WTC11 (cell line): ENCODE results near the gene RGS7. TPM values are rescaled to one million over a fixed set of nuclear protein-coding genes. Genes with fewer than 3 reads are reported as not detected.
"Not testable (repeated sequence)": the region's sequence is repeated elsewhere in the genome, so short reads cannot be mapped to it uniquely, and the experiment has no call there.

ENCODE experiments used
- ATAC-seq: fragments of 200-7000 bp; cut with Tn5 transposase; 2 replicates; pipeline ENCODE4 v1.10.0; 2021; ENCODE audit warnings: mild to moderate bottlenecking, moderate library complexity
- CTCF ChIA-PET: fragments of 300-600 bp; sonication (Branson Sonifier 250); formaldehyde crosslinking; loops from one replicate; lab custom pipeline; 2021; ENCODE audit warnings: antibody characterized with exemption; lab: Charles Lee
- POLR2A ChIA-PET: fragments of 350-600 bp; sonication (Branson Sonifier 250); formaldehyde crosslinking; loops from one replicate; lab custom pipeline; 2021; ENCODE audit warnings: antibody characterized with exemption; lab: Charles Lee
- DNase-seq: peaks from one replicate; pipeline ENCODE4 v3.0.0; 2021; ENCODE audit warnings: low spot score
- H3K27ac Mint-ChIP-seq: 2 replicates; pipeline ENCODE4 v1.8.0; 2021; ENCODE audit warnings: mixed read lengths
- H3K27me3 Mint-ChIP-seq: 2 replicates; pipeline ENCODE4 v1.8.0; 2021; ENCODE audit warnings: low read depth, mild to moderate bottlenecking, moderate library complexity, mixed read lengths
- H3K36me3 Mint-ChIP-seq: 2 replicates; pipeline ENCODE4 v1.8.0; 2021; ENCODE audit warnings: mixed read lengths
- H3K4me1 Mint-ChIP-seq: 2 replicates; pipeline ENCODE4 v1.8.0; 2022; ENCODE audit warnings: mixed read lengths
- H3K4me3 Mint-ChIP-seq: 2 replicates; pipeline ENCODE4 v1.8.0; 2021; ENCODE audit warnings: mild to moderate bottlenecking, moderate library complexity, mixed read lengths
- H3K9me3 Mint-ChIP-seq: 2 replicates; pipeline ENCODE4 v1.8.0; 2021; ENCODE audit warnings: mixed read lengths
- FOXJ3 ChIP-seq: sonication (generic); formaldehyde crosslinking; IDR thresholded peaks from 2 replicates; pipeline ENCODE4 v1.9.0; 2021; ENCODE audit warnings: missing genetic modification reagents, mild to moderate bottlenecking, borderline replicate concordance
- GRHL2 ChIP-seq: fragments of 250-450 bp; sonication (Bioruptor Pico); IDR thresholded peaks from 2 replicates; pipeline ENCODE4 v1.8.0; 2022; ENCODE audit warnings: mild to moderate bottlenecking, moderate library complexity; ENCODE audit not compliant: insufficient replicate concordance, severe bottlenecking
- HMGA2 ChIP-seq: fragments of 250-450 bp; sonication (Bioruptor Pico); IDR thresholded peaks from 2 replicates; pipeline ENCODE4 v1.4.0; 2021; ENCODE audit warnings: mild to moderate bottlenecking, moderate library complexity
- MXD4 ChIP-seq: fragments of 250-450 bp; sonication (Bioruptor Pico); IDR thresholded peaks from 2 replicates; pipeline ENCODE4 v1.8.0; 2021; ENCODE audit warnings: mild to moderate bottlenecking, moderate library complexity, borderline replicate concordance
- NFATC4 ChIP-seq: fragments of 250-450 bp; sonication (Bioruptor Pico); IDR thresholded peaks from 2 replicates; pipeline ENCODE4 v1.9.0; 2021; ENCODE audit warnings: mild to moderate bottlenecking
- NR2C2 ChIP-seq: sonication (generic); formaldehyde crosslinking; IDR thresholded peaks from 2 replicates; pipeline ENCODE4 v1.8.0; 2022; ENCODE audit warnings: mild to moderate bottlenecking, missing genetic modification reagents
- NR3C1 ChIP-seq: sonication (generic); formaldehyde crosslinking; conservative IDR thresholded peaks from 2 replicates; pipeline ENCODE4 v1.8.1; 2023; ENCODE audit warnings: low read depth, mild to moderate bottlenecking, missing genetic modification reagents
- OVOL2 ChIP-seq: fragments of 250-450 bp; sonication (Bioruptor Pico); IDR thresholded peaks from 2 replicates; pipeline ENCODE4 v1.9.0; 2021; ENCODE audit warnings: mild to moderate bottlenecking, borderline replicate concordance
- RORB ChIP-seq: fragments of 250-450 bp; sonication (Bioruptor Pico); IDR thresholded peaks from 2 replicates; pipeline ENCODE4 v1.9.0; 2021; ENCODE audit warnings: mild to moderate bottlenecking
- SMAD3 ChIP-seq: sonication (generic); formaldehyde crosslinking; IDR thresholded peaks from 2 replicates; pipeline ENCODE4 v1.8.0; 2022; ENCODE audit warnings: missing genetic modification reagents, mild to moderate bottlenecking, borderline replicate concordance
- SMAD4 ChIP-seq: sonication (generic); formaldehyde crosslinking; IDR thresholded peaks from 2 replicates; pipeline ENCODE4 v1.8.0; 2022; ENCODE audit warnings: mild to moderate bottlenecking, missing genetic modification reagents
- TEAD4 ChIP-seq: sonication (generic); formaldehyde crosslinking; IDR thresholded peaks from 2 replicates; pipeline ENCODE4 v1.8.0; 2022; ENCODE audit warnings: mild to moderate bottlenecking, missing genetic modification reagents
- ZNF121 ChIP-seq: sonication (generic); formaldehyde crosslinking; IDR thresholded peaks from 2 replicates; pipeline ENCODE4 v1.8.0; 2023; ENCODE audit warnings: missing genetic modification reagents
- ZNF232 ChIP-seq: sonication (generic); formaldehyde crosslinking; IDR thresholded peaks from 2 replicates; pipeline ENCODE4 v1.8.0; 2022; ENCODE audit warnings: mild to moderate bottlenecking, missing genetic modification reagents
- ZNF263 ChIP-seq: sonication (generic); formaldehyde crosslinking; IDR thresholded peaks from 2 replicates; pipeline ENCODE4 v1.8.1; 2022; ENCODE audit warnings: low read depth, mild to moderate bottlenecking, moderate library complexity, missing genetic modification reagents
- ZNF317 ChIP-seq: sonication (generic); formaldehyde crosslinking; IDR thresholded peaks from 2 replicates; pipeline ENCODE4 v1.8.1; 2023; ENCODE audit warnings: low read depth, mild to moderate bottlenecking, moderate library complexity, missing genetic modification reagents, borderline replicate concordance
- total RNA-seq: library from RNA; stranded (reverse); gene quantifications from 3 replicates; pipeline ENCODE4 v1.2.3, GENCODE V29; 2021
- TF ChIP-seq, protein P1 (sequence below): fragments of 250-450 bp; sonication (Bioruptor Pico); IDR thresholded peaks from 2 replicates; pipeline ENCODE4 v1.9.0; 2021; ENCODE audit warnings: mild to moderate bottlenecking
- TF ChIP-seq, protein P2 (sequence below): sonication (generic); formaldehyde crosslinking; IDR thresholded peaks from 2 replicates; pipeline ENCODE4 v1.8.1; 2022; ENCODE audit warnings: mild to moderate bottlenecking, moderate library complexity, missing genetic modification reagents
- TF ChIP-seq, protein P3 (sequence below): sonication (generic); formaldehyde crosslinking; IDR thresholded peaks from 2 replicates; pipeline ENCODE4 v1.8.1; 2023; ENCODE audit warnings: mild to moderate bottlenecking, moderate library complexity, missing genetic modification reagents
- TF ChIP-seq, protein P4 (sequence below): sonication (generic); formaldehyde crosslinking; IDR thresholded peaks from 2 replicates; pipeline ENCODE4 v1.8.1; 2023; ENCODE audit warnings: mild to moderate bottlenecking, missing genetic modification reagents
- TF ChIP-seq, protein P5 (sequence below): sonication (generic); formaldehyde crosslinking; IDR thresholded peaks from 2 replicates; pipeline ENCODE4 v1.8.1; 2022; ENCODE audit warnings: missing genetic modification reagents, borderline replicate concordance
- TF ChIP-seq, protein P6 (sequence below): sonication (generic); formaldehyde crosslinking; IDR thresholded peaks from 2 replicates; pipeline ENCODE4 v1.8.0; 2022; ENCODE audit warnings: mild to moderate bottlenecking, missing genetic modification reagents

Gene RGS7
- total RNA-seq, 1 experiment from 2014 or later = 1.2 TPM

DNA sequence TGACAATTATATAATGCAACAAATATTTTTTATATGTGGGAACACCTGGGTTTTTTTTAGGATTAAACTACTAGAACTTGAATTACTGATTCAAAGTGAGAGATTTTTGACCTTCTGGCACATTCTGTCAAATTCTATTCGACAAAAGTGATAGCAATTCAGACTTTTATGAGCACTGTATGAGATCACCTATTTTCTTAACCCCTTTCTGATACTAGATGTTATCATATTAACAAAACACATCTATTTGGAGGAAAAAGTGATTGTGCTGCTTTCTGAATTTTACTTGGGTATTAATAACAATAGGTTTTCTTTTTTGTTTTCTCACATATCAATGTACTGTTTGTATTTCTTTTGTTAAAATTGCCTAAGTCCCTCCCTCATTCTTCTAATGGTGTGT is 570.1 kb downstream of the RGS7 start (continued):
- TF ChIP-seq, protein P1, sequence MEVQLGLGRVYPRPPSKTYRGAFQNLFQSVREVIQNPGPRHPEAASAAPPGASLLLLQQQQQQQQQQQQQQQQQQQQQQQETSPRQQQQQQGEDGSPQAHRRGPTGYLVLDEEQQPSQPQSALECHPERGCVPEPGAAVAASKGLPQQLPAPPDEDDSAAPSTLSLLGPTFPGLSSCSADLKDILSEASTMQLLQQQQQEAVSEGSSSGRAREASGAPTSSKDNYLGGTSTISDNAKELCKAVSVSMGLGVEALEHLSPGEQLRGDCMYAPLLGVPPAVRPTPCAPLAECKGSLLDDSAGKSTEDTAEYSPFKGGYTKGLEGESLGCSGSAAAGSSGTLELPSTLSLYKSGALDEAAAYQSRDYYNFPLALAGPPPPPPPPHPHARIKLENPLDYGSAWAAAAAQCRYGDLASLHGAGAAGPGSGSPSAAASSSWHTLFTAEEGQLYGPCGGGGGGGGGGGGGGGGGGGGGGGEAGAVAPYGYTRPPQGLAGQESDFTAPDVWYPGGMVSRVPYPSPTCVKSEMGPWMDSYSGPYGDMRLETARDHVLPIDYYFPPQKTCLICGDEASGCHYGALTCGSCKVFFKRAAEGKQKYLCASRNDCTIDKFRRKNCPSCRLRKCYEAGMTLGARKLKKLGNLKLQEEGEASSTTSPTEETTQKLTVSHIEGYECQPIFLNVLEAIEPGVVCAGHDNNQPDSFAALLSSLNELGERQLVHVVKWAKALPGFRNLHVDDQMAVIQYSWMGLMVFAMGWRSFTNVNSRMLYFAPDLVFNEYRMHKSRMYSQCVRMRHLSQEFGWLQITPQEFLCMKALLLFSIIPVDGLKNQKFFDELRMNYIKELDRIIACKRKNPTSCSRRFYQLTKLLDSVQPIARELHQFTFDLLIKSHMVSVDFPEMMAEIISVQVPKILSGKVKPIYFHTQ = no peak
- no peak for TF ChIP-seq ZNF121 (CRISPR knock-in tag)
- no peak for TF ChIP-seq FOXJ3 (CRISPR knock-in tag)
- TF ChIP-seq, protein P2, sequence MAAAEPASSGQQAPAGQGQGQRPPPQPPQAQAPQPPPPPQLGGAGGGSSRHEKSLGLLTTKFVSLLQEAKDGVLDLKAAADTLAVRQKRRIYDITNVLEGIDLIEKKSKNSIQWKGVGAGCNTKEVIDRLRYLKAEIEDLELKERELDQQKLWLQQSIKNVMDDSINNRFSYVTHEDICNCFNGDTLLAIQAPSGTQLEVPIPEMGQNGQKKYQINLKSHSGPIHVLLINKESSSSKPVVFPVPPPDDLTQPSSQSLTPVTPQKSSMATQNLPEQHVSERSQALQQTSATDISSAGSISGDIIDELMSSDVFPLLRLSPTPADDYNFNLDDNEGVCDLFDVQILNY (CRISPR knock-in tag) = no peak
- TF ChIP-seq, protein P3, sequence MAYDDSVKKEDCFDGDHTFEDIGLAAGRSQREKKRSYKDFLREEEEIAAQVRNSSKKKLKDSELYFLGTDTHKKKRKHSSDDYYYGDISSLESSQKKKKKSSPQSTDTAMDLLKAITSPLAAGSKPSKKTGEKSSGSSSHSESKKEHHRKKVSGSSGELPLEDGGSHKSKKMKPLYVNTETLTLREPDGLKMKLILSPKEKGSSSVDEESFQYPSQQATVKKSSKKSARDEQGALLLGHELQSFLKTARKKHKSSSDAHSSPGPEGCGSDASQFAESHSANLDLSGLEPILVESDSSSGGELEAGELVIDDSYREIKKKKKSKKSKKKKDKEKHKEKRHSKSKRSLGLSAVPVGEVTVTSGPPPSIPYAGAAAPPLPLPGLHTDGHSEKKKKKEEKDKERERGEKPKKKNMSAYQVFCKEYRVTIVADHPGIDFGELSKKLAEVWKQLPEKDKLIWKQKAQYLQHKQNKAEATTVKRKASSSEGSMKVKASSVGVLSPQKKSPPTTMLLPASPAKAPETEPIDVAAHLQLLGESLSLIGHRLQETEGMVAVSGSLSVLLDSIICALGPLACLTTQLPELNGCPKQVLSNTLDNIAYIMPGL (CRISPR knock-in tag) = no peak
- no peak for TF ChIP-seq MXD4 (CRISPR knock-in tag)
- TF ChIP-seq, protein P4, sequence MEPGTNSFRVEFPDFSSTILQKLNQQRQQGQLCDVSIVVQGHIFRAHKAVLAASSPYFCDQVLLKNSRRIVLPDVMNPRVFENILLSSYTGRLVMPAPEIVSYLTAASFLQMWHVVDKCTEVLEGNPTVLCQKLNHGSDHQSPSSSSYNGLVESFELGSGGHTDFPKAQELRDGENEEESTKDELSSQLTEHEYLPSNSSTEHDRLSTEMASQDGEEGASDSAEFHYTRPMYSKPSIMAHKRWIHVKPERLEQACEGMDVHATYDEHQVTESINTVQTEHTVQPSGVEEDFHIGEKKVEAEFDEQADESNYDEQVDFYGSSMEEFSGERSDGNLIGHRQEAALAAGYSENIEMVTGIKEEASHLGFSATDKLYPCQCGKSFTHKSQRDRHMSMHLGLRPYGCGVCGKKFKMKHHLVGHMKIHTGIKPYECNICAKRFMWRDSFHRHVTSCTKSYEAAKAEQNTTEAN (CRISPR knock-in tag) = no peak
- TF ChIP-seq NFATC4 = no peak
- no peak for TF ChIP-seq RORB (CRISPR knock-in tag)
- no peak for TF ChIP-seq SMAD4 (CRISPR knock-in tag)
- TF ChIP-seq, all 79 proteins: peak for 0

DNA sequence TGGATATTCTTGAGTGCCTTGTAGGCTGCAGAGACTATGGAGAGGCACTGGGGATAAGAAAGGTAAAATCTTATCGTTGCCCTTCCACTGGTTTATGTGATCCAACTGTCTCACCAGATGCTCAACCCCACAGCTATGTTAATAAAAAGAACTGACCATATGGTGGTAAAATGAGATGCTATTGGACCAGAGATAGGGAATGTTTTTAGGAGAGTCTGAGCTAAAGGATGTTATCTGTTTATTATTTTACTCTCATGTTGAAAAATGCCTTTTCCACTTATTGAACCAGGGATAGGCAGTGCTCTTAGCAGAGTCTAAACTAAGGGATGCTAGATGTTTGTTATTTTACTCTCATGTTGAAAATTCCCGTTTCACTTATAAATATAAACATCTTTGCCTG is 572.2 kb downstream of the RGS7 start:
- no peak for DNase-seq
- no peaks in the 10 kb centered on the region for H3K4me1 Mint-ChIP-seq
- no peaks in the 10 kb centered on the region for H3K27me3 Mint-ChIP-seq
- ATAC-seq = no peak
- no peak overlapping the region for H3K4me3 Mint-ChIP-seq
- ChIA-PET POLR2A (no interaction called here), CTCF (interaction anchor here (1.4 kb wide), 1 partner anchor 52 kb away, joined by 4 read pairs; no protein-coding TSS in a partner anchor)
- H3K9me3 Mint-ChIP-seq = peaks cover 19% of the 10 kb centered on the region
- H3K27ac Mint-ChIP-seq = no peak overlapping the region
- TF ChIP-seq ZNF232 (CRISPR knock-in tag) (no peak), GRHL2 (CRISPR knock-in tag) (no peak), TEAD4 (CRISPR knock-in tag) (no peak), NR3C1 (CRISPR knock-in tag) (no peak), NR2C2 (CRISPR knock-in tag) (no peak), HMGA2 (CRISPR knock-in tag) (no peak), SMAD3 (CRISPR knock-in tag) (no peak), ZNF263 (CRISPR knock-in tag) (no peak), OVOL2 (CRISPR knock-in tag) (no peak), ZNF317 (CRISPR knock-in tag) (no peak)
- TF ChIP-seq, protein P1 = no peak
- TF ChIP-seq, protein P5, sequence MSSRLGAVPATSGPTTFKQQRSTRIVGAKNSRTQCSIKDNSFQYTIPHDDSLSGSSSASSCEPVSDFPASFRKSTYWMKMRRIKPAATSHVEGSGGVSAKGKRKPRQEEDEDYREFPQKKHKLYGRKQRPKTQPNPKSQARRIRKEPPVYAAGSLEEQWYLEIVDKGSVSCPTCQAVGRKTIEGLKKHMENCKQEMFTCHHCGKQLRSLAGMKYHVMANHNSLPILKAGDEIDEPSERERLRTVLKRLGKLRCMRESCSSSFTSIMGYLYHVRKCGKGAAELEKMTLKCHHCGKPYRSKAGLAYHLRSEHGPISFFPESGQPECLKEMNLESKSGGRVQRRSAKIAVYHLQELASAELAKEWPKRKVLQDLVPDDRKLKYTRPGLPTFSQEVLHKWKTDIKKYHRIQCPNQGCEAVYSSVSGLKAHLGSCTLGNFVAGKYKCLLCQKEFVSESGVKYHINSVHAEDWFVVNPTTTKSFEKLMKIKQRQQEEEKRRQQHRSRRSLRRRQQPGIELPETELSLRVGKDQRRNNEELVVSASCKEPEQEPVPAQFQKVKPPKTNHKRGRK (CRISPR knock-in tag) = no peak
- TF ChIP-seq, protein P6, sequence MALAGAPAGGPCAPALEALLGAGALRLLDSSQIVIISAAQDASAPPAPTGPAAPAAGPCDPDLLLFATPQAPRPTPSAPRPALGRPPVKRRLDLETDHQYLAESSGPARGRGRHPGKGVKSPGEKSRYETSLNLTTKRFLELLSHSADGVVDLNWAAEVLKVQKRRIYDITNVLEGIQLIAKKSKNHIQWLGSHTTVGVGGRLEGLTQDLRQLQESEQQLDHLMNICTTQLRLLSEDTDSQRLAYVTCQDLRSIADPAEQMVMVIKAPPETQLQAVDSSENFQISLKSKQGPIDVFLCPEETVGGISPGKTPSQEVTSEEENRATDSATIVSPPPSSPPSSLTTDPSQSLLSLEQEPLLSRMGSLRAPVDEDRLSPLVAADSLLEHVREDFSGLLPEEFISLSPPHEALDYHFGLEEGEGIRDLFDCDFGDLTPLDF (CRISPR knock-in tag) = no peak
- H3K36me3 Mint-ChIP-seq = peaks cover 16% of the 10 kb centered on the region

DNA sequence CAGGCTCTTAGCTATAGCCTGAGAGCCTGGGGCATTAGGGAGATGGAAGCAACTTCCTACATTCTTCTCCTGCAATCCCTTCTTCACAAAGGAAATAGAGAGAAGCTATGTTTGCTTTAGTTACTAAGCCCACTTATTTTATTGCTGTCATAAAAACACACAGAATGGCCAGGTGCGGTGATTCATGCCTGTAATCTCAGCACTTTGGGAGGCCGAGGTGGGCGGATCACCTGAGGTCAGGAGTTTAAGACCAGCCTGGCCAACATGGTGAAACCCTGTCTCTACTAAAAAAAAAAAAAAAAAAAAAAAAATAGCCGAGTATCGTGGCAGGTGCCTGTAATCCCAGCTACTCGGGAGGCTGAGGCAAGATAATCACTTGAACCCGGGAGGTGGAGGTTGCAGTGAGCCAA is 573.3 kb downstream of the RGS7 start:
- H3K36me3 Mint-ChIP-seq, ATAC-seq, CTCF ChIA-PET, H3K27me3 Mint-ChIP-seq, H3K27ac Mint-ChIP-seq, POLR2A ChIA-PET, H3K9me3 Mint-ChIP-seq, DNase-seq, H3K4me1 Mint-ChIP-seq, H3K4me3 Mint-ChIP-seq: not testable (repeated sequence)
